K562 (cell line): Measurements from ENCODE around the gene RELL1. TPM values are rescaled to one million over a fixed set of nuclear protein-coding genes. Genes with fewer than 3 reads are reported as not detected.

Experiments used
- CCNT2 ChIP-seq: IDR thresholded peaks from 2 replicates; pipeline ENCODE4 v1.6.1; 2011; ENCODE audit warnings: borderline replicate concordance, low read depth, mild to moderate bottlenecking, moderate library complexity, mixed read lengths, low read length; ENCODE audit not compliant: insufficient read length; ENCODE audit errors: extremely low read depth
- DPF2 ChIP-seq: fragments of 450-650 bp; IDR thresholded peaks from 2 replicates; pipeline ENCODE4 v1.6.1; 2016
- GABPB1 ChIP-seq: sonication (generic); formaldehyde crosslinking; IDR thresholded peaks from 2 replicates; pipeline ENCODE4 v1.8.0; 2022; ENCODE audit warnings: mild to moderate bottlenecking, missing genetic modification reagents
- MAFK ChIP-seq: IDR thresholded peaks from 2 replicates; pipeline ENCODE4 v1.6.1; 2011; ENCODE audit warnings: low read length, improper control_type of control experiment
- MEIS2 ChIP-seq: fragments of 450-650 bp; IDR thresholded peaks from 2 replicates; pipeline ENCODE4 v1.6.1; 2014; ENCODE audit warnings: mild to moderate bottlenecking; ENCODE audit not compliant: partially characterized antibody
- MTA2 ChIP-seq: fragments of 450-650 bp; IDR thresholded peaks from 2 replicates; pipeline ENCODE4 v1.6.1; 2016; ENCODE audit warnings: low read depth
- NCOA1 ChIP-seq: fragments of 450-650 bp; IDR thresholded peaks from 2 replicates; pipeline ENCODE4 v1.6.1; 2016; ENCODE audit warnings: low read depth
- NCOR1 ChIP-seq: fragments of 450-650 bp; IDR thresholded peaks from 2 replicates; pipeline ENCODE4 v1.6.1; 2016; ENCODE audit warnings: mild to moderate bottlenecking, moderate library complexity
- NFATC3 ChIP-seq: fragments of 450-650 bp; IDR thresholded peaks from 2 replicates; pipeline ENCODE4 v1.6.1; 2017; ENCODE audit warnings: mild to moderate bottlenecking
- PHF21A ChIP-seq: fragments of 450-650 bp; IDR thresholded peaks from 2 replicates; pipeline ENCODE4 v1.6.1; 2017; ENCODE audit warnings: low read depth, borderline replicate concordance
- POLR2G ChIP-seq: fragments of 200-400 bp; formaldehyde crosslinking; IDR thresholded peaks from 2 replicates; pipeline ENCODE4 v1.6.1; 2017; ENCODE audit warnings: low read depth, mild to moderate bottlenecking, antibody characterized with exemption, low read length, moderate library complexity
- RUNX1 ChIP-seq: sonication (generic); IDR thresholded peaks from 2 replicates; pipeline ENCODE4 v1.6.1; 2016; ENCODE audit warnings: antibody characterized with exemption, low read depth
- SRSF7 ChIP-seq: fragments of 200-400 bp; formaldehyde crosslinking; optimal IDR thresholded peaks from 2 replicates; pipeline ENCODE3; 2017; ENCODE audit warnings: mild to moderate bottlenecking, low read depth, low read length
- STAT5A ChIP-seq: IDR thresholded peaks from 2 replicates; pipeline ENCODE4 v1.6.1; 2012; ENCODE audit warnings: low read length, inconsistent platforms, borderline replicate concordance
- TGIF2 ChIP-seq: sonication (generic); formaldehyde crosslinking; IDR thresholded peaks from 2 replicates; pipeline ENCODE4 v1.8.1; 2022; ENCODE audit warnings: mild to moderate bottlenecking, missing genetic modification reagents, moderate library complexity
- ZNF384 ChIP-seq: IDR thresholded peaks from 2 replicates; pipeline ENCODE4 v1.6.1; 2012; ENCODE audit warnings: low read depth, low read length, improper control_type of control experiment
- ZNF655 ChIP-seq: fragments of 250-450 bp; sonication (Bioruptor Pico); IDR thresholded peaks from 2 replicates; pipeline ENCODE4 v1.5.0; 2021
- ZNF668 ChIP-seq: fragments of 250-450 bp; sonication (Bioruptor Pico); IDR thresholded peaks from 2 replicates; pipeline ENCODE4 v1.8.0; 2022; ENCODE audit warnings: mild to moderate bottlenecking, inconsistent platforms
- polyA plus RNA-seq, 8 experiments: library from polyadenylated mRNA; depleted of rRNA in 4 of 8; stranded (reverse) in 5 of 8; unstranded in 3 of 8; fragments of >200 nt; fragmentation: Nextera tagmentation in 2 of 8; fragmentation: Illumina TruSeq in 1 of 8; extraction: Ambion mirVana in 2 of 8; extraction: Trizol in 1 of 8; gene quantifications; 2 replicates each; pipeline versions ENCODE4 v1.2.1 to v1.2.3, GENCODE V29; 2011 to 2014; ENCODE audit warnings: inconsistent platforms in 1 of 8, missing spikeins in 1 of 8
- total RNA-seq, 7 experiments: library from RNA; depleted of rRNA in 6 of 7; stranded (reverse); fragments of >200 nt in 6 of 7; fragmentation: Illumina TruSeq in 2 of 7; extraction: Trizol in 2 of 7; gene quantifications; 2 replicates each; pipeline versions ENCODE4 v1.2.1 to v1.2.3, GENCODE V29; 2011 to 2021; ENCODE audit warnings: low replicate concordance in 1 of 7
- TF ChIP-seq, protein P1 (sequence below): fragments of 250-450 bp; sonication (Bioruptor Pico); IDR thresholded peaks from 2 replicates; pipeline ENCODE4 v1.4.0; 2020
- TF ChIP-seq, protein P2 (sequence below): IDR thresholded peaks from 3 replicates; pipeline ENCODE4 v1.6.1; 2011; ENCODE audit warnings: borderline replicate concordance, mild to moderate bottlenecking, moderate library complexity; ENCODE audit not compliant: insufficient read length; ENCODE audit errors: extremely low read depth
- TF ChIP-seq, protein P3 (sequence below): fragments of 250-450 bp; sonication (Bioruptor Pico); IDR thresholded peaks from 2 replicates; pipeline ENCODE4 v1.8.0; 2022; ENCODE audit warnings: moderate library complexity, mild to moderate bottlenecking, inconsistent platforms

RELL1 gene
- total and polyA plus RNA-seq, 9 of the 15 experiments (the other 6 are each of a cell fraction or from before 2014, with no cell fraction given) = 0.06 to 3.5 (median 1.7) TPM; not detected in 1

DNA sequence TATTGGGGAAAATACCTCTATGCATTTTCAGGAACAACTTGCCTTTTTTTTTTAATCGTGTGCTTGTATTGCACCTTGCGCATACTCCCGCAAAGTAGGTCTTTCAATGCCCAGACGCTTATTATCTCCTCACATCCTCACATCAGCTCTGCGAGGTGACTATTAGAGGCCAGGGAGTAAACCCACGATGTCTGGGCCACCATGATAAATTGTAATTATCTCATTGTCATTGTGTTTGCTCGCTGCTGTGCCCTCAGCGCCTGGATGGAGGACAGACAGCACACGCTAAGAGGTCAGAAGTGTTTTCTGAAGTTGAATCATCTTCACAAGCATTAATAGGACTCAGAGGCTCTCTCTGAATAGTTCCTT is 1.0 kb upstream of the RELL1 start (continued):
- TF ChIP-seq, protein P1, sequence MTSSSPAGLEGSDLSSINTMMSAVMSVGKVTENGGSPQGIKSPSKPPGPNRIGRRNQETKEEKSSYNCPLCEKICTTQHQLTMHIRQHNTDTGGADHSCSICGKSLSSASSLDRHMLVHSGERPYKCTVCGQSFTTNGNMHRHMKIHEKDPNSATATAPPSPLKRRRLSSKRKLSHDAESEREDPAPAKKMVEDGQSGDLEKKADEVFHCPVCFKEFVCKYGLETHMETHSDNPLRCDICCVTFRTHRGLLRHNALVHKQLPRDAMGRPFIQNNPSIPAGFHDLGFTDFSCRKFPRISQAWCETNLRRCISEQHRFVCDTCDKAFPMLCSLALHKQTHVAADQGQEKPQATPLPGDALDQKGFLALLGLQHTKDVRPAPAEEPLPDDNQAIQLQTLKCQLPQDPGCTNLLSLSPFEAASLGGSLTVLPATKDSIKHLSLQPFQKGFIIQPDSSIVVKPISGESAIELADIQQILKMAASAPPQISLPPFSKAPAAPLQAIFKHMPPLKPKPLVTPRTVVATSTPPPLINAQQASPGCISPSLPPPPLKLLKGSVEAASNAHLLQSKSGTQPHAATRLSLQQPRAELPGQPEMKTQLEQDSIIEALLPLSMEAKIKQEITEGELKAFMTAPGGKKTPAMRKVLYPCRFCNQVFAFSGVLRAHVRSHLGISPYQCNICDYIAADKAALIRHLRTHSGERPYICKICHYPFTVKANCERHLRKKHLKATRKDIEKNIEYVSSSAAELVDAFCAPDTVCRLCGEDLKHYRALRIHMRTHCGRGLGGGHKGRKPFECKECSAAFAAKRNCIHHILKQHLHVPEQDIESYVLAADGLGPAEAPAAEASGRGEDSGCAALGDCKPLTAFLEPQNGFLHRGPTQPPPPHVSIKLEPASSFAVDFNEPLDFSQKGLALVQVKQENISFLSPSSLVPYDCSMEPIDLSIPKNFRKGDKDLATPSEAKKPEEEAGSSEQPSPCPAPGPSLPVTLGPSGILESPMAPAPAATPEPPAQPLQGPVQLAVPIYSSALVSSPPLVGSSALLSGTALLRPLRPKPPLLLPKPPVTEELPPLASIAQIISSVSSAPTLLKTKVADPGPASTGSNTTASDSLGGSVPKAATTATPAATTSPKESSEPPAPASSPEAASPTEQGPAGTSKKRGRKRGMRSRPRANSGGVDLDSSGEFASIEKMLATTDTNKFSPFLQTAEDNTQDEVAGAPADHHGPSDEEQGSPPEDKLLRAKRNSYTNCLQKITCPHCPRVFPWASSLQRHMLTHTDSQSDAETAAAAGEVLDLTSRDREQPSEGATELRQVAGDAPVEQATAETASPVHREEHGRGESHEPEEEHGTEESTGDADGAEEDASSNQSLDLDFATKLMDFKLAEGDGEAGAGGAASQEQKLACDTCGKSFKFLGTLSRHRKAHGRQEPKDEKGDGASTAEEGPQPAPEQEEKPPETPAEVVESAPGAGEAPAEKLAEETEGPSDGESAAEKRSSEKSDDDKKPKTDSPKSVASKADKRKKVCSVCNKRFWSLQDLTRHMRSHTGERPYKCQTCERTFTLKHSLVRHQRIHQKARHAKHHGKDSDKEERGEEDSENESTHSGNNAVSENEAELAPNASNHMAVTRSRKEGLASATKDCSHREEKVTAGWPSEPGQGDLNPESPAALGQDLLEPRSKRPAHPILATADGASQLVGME (CRISPR knock-in tag) = no peak
- TF ChIP-seq ZNF668 (CRISPR knock-in tag) (no peak), ZNF655 (CRISPR knock-in tag) (no peak), RUNX1 (no peak), TGIF2 (CRISPR knock-in tag) (no peak), POLR2G (no peak), NCOR1 (peak; percentile 82), PHF21A (no peak), CCNT2 (no peak), NFATC3 (no peak), SRSF7 (no peak), MTA2 (peak; percentile 37; the same call in 1 of the 2 replicates), NCOA1 (no peak), STAT5A (peak; percentile 56), MAFK (no peak), MEIS2 (peak; percentile 50), ZNF384 (no peak), GABPB1 (no peak), DPF2 (peak; percentile 66)
- TF ChIP-seq, protein P2, sequence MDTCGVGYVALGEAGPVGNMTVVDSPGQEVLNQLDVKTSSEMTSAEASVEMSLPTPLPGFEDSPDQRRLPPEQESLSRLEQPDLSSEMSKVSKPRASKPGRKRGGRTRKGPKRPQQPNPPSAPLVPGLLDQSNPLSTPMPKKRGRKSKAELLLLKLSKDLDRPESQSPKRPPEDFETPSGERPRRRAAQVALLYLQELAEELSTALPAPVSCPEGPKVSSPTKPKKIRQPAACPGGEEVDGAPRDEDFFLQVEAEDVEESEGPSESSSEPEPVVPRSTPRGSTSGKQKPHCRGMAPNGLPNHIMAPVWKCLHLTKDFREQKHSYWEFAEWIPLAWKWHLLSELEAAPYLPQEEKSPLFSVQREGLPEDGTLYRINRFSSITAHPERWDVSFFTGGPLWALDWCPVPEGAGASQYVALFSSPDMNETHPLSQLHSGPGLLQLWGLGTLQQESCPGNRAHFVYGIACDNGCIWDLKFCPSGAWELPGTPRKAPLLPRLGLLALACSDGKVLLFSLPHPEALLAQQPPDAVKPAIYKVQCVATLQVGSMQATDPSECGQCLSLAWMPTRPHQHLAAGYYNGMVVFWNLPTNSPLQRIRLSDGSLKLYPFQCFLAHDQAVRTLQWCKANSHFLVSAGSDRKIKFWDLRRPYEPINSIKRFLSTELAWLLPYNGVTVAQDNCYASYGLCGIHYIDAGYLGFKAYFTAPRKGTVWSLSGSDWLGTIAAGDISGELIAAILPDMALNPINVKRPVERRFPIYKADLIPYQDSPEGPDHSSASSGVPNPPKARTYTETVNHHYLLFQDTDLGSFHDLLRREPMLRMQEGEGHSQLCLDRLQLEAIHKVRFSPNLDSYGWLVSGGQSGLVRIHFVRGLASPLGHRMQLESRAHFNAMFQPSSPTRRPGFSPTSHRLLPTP = no peak
- TF ChIP-seq, protein P3, sequence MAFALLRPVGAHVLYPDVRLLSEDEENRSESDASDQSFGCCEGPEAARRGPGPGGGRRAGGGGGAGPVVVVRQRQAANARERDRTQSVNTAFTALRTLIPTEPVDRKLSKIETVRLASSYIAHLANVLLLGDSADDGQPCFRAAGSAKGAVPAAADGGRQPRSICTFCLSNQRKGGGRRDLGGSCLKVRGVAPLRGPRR (CRISPR knock-in tag) = no peak
